ENCODE measurements around the gene ERV3-1.

ERV3-1 gene

GRCh38 chr7:64999165-65000004 is 7.1 kb downstream of the ERV3-1 start:
- TF ChIP-seq EZH2 (IDR thresholded peaks at IDR 0.05) (no peak), POLR2AphosphoS5 (IDR thresholded peaks at IDR 0.05; ENCODE audit: borderline replicate concordance, low read depth, low read length) (no peak), FOXP2 (optimal IDR thresholded peaks at IDR 0.05; ENCODE audit: control extremely low read depth, extremely low read length, insufficient read depth) (no peak)
- Histone ChIP-seq H3K9me3 (ENCODE audit: low read depth, low read length) (peaks cover 4% of the 10 kb centered on the region; the same call in 1 of the 2 replicates), H3K36me3 (ENCODE audit: insufficient read depth, low read length) (peaks cover 49% of the 10 kb centered on the region), H3K9ac (ENCODE audit: insufficient read length) (no peak overlapping the region), H3K4me3 (no peak overlapping the region), H3K27ac (no peak overlapping the region)
- no peak for DNase-seq (ENCODE audit: low read depth, low spot score)

- Histone ChIP-seq H3K4me3 (no peak overlapping the region), H3K9ac (ENCODE audit: insufficient read length) (no peak overlapping the region), H3K9me3 (ENCODE audit: low read depth, low read length) (peaks cover 4% of the 10 kb centered on the region; the same call in 1 of the 2 replicates), H3K27ac (no peak overlapping the region), H3K36me3 (ENCODE audit: insufficient read depth, low read length) (peaks cover 43% of the 10 kb centered on the region)
- no peak for DNase-seq (ENCODE audit: low read depth, low spot score)
- TF ChIP-seq POLR2AphosphoS5 (IDR thresholded peaks at IDR 0.05; ENCODE audit: borderline replicate concordance, low read depth, low read length) (no peak), EZH2 (IDR thresholded peaks at IDR 0.05) (no peak), FOXP2 (optimal IDR thresholded peaks at IDR 0.05; ENCODE audit: control extremely low read depth, extremely low read length, insufficient read depth) (no peak)
Observed at GRCh38 chr7:64998865-64999164, 7.7 kb downstream of the ERV3-1 start.

- Histone ChIP-seq H3K36me3 (ENCODE audit: insufficient read depth, low read length) (peaks cover 35% of the 10 kb centered on the region), H3K27ac (no peak overlapping the region), H3K4me3 (no peak overlapping the region), H3K9me3 (ENCODE audit: low read depth, low read length) (peaks cover 4% of the 10 kb centered on the region; the same call in 1 of the 2 replicates), H3K9ac (ENCODE audit: insufficient read length) (no peak overlapping the region)
- no peak for TF ChIP-seq FOXP2 (optimal IDR thresholded peaks at IDR 0.05; ENCODE audit: control extremely low read depth, extremely low read length, insufficient read depth)
- no peak for TF ChIP-seq EZH2 (IDR thresholded peaks at IDR 0.05)
- no peak for TF ChIP-seq POLR2AphosphoS5 (IDR thresholded peaks at IDR 0.05; ENCODE audit: borderline replicate concordance, low read depth, low read length)
- no peak for DNase-seq (ENCODE audit: low read depth, low spot score)
Observed at GRCh38 chr7:64997927-64998391, 8.5 kb downstream of the ERV3-1 start.

- Histone ChIP-seq H3K4me3 (no peak overlapping the region), H3K9me3 (ENCODE audit: low read depth, low read length) (peaks cover 4% of the 10 kb centered on the region; the same call in 1 of the 2 replicates), H3K27ac (no peak overlapping the region), H3K36me3 (ENCODE audit: insufficient read depth, low read length) (peaks cover 31% of the 10 kb centered on the region), H3K9ac (ENCODE audit: insufficient read length) (no peak overlapping the region)
- no peak for DNase-seq (ENCODE audit: low read depth, low spot score)
- no peak for TF ChIP-seq FOXP2 (optimal IDR thresholded peaks at IDR 0.05; ENCODE audit: control extremely low read depth, extremely low read length, insufficient read depth)
- no peak for TF ChIP-seq EZH2 (IDR thresholded peaks at IDR 0.05)
- no peak for TF ChIP-seq POLR2AphosphoS5 (IDR thresholded peaks at IDR 0.05; ENCODE audit: borderline replicate concordance, low read depth, low read length)
Observed at GRCh38 chr7:64997164-64997908, 9.2 kb downstream of the ERV3-1 start.

DNA sequence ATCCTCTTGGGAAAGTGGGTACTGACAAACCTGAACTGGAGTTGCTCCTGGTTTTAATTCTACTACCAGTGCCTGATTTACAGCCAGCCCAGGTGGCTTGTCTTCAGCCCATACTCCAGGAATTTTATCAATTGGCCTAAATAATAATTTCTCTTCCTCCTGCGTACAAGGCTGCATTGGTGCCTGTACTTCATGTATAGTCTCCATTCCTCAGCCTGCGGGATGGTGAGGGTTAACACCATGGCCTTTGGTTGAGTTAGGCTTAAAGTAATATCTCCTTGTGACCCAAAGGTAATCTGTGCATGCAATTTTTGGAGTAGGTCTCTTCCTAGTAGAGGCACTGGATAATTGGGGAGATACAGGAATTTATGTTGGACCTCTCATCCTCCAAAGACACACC is 10.2 kb downstream of the ERV3-1 start:
- DNase-seq (ENCODE audit: low read depth, low spot score): no peak
- H3K27ac ChIP-seq: no peak overlapping the region
- no peak overlapping the region for H3K4me3 ChIP-seq
- TF ChIP-seq POLR2AphosphoS5 (IDR thresholded peaks at IDR 0.05; ENCODE audit: borderline replicate concordance, low read depth, low read length): no peak
- H3K36me3 ChIP-seq (ENCODE audit: insufficient read depth, low read length): peaks cover 22% of the 10 kb centered on the region
- H3K9ac ChIP-seq (ENCODE audit: insufficient read length): no peak overlapping the region
- peaks cover 4% of the 10 kb centered on the region; the same call in 1 of the 2 replicates for H3K9me3 ChIP-seq (ENCODE audit: low read depth, low read length)

DNA sequence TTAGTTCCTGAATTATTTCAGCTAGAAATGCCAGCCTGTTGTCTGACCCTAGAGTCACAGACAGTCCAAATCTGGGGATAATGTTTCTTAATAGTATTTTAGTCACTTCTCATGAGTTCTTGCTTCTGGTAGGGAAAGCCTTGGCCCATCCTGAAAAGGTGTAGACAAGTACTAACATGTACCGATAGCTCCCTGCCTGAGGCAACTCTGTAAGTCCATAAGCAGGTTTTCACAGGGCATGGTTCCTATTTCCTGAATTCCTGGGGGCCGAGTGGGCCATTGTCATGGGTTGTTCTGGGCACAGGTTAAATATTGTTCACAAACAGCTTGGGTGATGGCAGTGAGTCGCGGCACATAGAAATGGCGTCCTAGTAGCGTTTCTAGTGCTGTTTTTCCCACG is 12.6 kb downstream of the ERV3-1 start:
- Histone ChIP-seq H3K27ac (no peak overlapping the region), H3K36me3 (ENCODE audit: insufficient read depth, low read length) (peaks cover 4% of the 10 kb centered on the region; the same call in 1 of the 2 replicates), H3K4me3 (no peak overlapping the region), H3K9ac (ENCODE audit: insufficient read length) (no peak overlapping the region), H3K9me3 (ENCODE audit: low read depth, low read length) (no peaks in the 10 kb centered on the region; the same call in 1 of the 2 replicates)
- DNase-seq (ENCODE audit: low read depth, low spot score): no peak
- TF ChIP-seq FOXP2 (optimal IDR thresholded peaks at IDR 0.05; ENCODE audit: control extremely low read depth, extremely low read length, insufficient read depth): no peak
- TF ChIP-seq POLR2AphosphoS5 (IDR thresholded peaks at IDR 0.05; ENCODE audit: borderline replicate concordance, low read depth, low read length): no peak
- TF ChIP-seq EZH2 (IDR thresholded peaks at IDR 0.05): no peak

DNA sequence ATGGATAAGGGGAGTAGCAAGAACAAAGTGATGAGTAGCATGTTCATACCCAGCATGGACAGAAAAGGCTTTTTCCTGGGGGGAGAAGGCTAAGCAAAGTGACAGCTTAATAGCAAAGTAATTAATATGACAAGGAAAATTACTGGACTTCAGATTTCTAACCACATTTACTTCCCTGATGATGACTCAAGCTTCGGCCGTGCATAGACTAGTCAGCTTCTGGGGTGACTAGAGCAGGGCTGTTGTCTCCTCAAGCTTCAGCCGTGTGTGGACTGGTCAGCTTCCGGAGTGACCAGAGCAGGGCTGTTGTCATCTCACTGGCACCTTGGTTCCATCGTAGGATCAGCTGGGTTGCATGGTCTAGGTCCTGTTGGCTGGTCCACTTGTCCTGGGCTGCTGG is 13.5 kb downstream of the ERV3-1 start:
- DNase-seq (ENCODE audit: low read depth, low spot score): no peak
- TF ChIP-seq EZH2 (IDR thresholded peaks at IDR 0.05) (no peak), FOXP2 (optimal IDR thresholded peaks at IDR 0.05; ENCODE audit: control extremely low read depth, extremely low read length, insufficient read depth) (no peak), POLR2AphosphoS5 (IDR thresholded peaks at IDR 0.05; ENCODE audit: borderline replicate concordance, low read depth, low read length) (no peak)
- H3K9ac ChIP-seq (ENCODE audit: insufficient read length): no peak overlapping the region
- no peaks in the 10 kb centered on the region; the same call in 1 of the 2 replicates for H3K9me3 ChIP-seq (ENCODE audit: low read depth, low read length)
- H3K27ac ChIP-seq: no peak overlapping the region
- no peak overlapping the region for H3K4me3 ChIP-seq
- H3K36me3 ChIP-seq (ENCODE audit: insufficient read depth, low read length): no peaks in the 10 kb centered on the region

DNA sequence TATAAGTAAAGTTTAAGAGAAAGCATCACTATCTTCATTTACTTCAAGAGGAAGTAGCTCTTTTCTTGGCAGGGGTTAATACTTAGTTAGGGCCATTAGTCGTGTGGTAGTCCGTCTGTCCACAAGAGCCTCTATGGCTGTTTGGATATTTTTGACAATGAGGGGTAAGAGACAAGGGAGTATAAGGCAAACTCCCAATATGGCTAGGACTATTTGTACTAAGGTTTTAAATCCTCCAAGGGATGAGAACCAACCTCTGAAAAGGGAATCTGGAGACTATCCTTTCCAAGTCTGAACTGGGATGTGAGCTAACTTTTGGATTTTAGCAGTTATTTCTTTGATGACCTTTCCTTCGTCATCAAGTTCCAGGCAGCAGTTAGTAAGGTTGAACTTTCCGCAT is 15.6 kb downstream of the ERV3-1 start, which contains the start of gene ZNF117:
ZNF117 (minus strand) TSS at position 101 of the 400 bp plus-strand sequence.
- no peaks in the 10 kb centered on the region for H3K36me3 ChIP-seq (ENCODE audit: insufficient read depth, low read length)
- no peak within 1 kb of the TSS for H3K27ac ChIP-seq
- H3K9me3 ChIP-seq (ENCODE audit: low read depth, low read length): no peaks in the 10 kb centered on the region; the same call in 1 of the 2 replicates
- H3K9ac ChIP-seq (ENCODE audit: insufficient read length): no peak within 1 kb of the TSS
- TF ChIP-seq EZH2 (IDR thresholded peaks at IDR 0.05): no peak
- TF ChIP-seq FOXP2 (optimal IDR thresholded peaks at IDR 0.05; ENCODE audit: control extremely low read depth, extremely low read length, insufficient read depth): no peak
- no peak for TF ChIP-seq POLR2AphosphoS5 (IDR thresholded peaks at IDR 0.05; ENCODE audit: borderline replicate concordance, low read depth, low read length)
- H3K4me3 ChIP-seq: no peak within 1 kb of the TSS
- DNase-seq (ENCODE audit: low read depth, low spot score): no peak
